H7 (cell line): Measurements from ENCODE around the gene CFH. TPM values are rescaled to one million over a fixed set of nuclear protein-coding genes. Genes with fewer than 3 reads are reported as not detected.
"Not testable (repeated sequence)": the region's sequence is repeated elsewhere in the genome, so short reads cannot be mapped to it uniquely, and the experiment has no call there.

ENCODE experiments used
- DNase-seq: peaks from one replicate; pipeline ENCODE4 v3.0.0; 2012
- H3K27me3 ChIP-seq: 2 replicates; pipeline ENCODE4 v1.6.0; 2011; ENCODE audit warnings: mild to moderate bottlenecking, low read length; ENCODE audit not compliant: control insufficient read depth, insufficient read depth
- H3K36me3 ChIP-seq: replicated peaks from 2 replicates; pipeline ENCODE4 v1.5.1; 2011; ENCODE audit warnings: low read length; ENCODE audit not compliant: control insufficient read depth, insufficient read depth
- H3K4me3 ChIP-seq: 2 replicates; pipeline ENCODE4 v1.5.1; 2011; ENCODE audit warnings: low read depth, mild to moderate bottlenecking, control low read depth, low read length, moderate library complexity; ENCODE audit not compliant: insufficient read depth
- total RNA-seq: library from RNA; depleted of rRNA; stranded (reverse); fragments of >200 nt; shearing (Covaris generic); gene quantifications from 2 replicates; pipeline ENCODE4 v1.2.3, GENCODE V29; 2014; rRNA removed

CFH gene
- not detected in 2 replicates for total RNA-seq

GRCh38 chr1:196651637-196652215, at the start of gene CFH:
Gene CFH, plus strand, starts transcription at chr1:196652043. Its CDS starts 75 bp downstream, at chr1:196652118.
- Histone ChIP-seq H3K4me3 (no peak within 1 kb of the TSS), H3K36me3 (no peaks in the 10 kb centered on the region), H3K27me3 (no peaks in the 10 kb centered on the region)
- no peak for DNase-seq

DNA sequence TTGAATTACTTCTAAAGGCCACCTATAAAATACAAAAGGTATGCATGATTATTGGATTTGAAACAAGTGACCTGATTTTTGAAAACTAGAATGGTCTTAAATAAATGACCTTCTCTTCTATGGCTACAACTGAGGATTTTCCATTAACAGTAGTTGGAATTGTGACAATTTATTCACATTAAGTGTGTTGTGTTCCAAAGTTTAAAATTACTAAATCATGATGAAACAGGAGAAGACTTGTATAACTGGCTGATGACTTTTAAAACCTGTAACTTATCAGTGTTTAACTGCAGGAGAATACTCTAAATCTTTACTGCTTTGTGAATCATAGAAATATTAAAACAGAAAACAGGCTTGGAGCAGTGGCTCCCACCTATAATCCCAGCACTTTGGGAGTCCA, 48.2 kb upstream of the CFH start:
- no peak for DNase-seq
- Histone ChIP-seq H3K36me3 (peaks cover 2% of the 10 kb centered on the region; the same call in 1 of the 2 replicates), H3K4me3 (no peak overlapping the region), H3K27me3 (no peaks in the 10 kb centered on the region)

GRCh38 chr1:196607981-196608380, 43.9 kb upstream of the CFH start:
- Histone ChIP-seq H3K27me3 (no peaks in the 10 kb centered on the region), H3K4me3 (peak overlapping the region; percentile 62), H3K36me3 (peaks cover 2% of the 10 kb centered on the region; the same call in 1 of the 2 replicates)
- DNase-seq: peak; percentile 12

DNA sequence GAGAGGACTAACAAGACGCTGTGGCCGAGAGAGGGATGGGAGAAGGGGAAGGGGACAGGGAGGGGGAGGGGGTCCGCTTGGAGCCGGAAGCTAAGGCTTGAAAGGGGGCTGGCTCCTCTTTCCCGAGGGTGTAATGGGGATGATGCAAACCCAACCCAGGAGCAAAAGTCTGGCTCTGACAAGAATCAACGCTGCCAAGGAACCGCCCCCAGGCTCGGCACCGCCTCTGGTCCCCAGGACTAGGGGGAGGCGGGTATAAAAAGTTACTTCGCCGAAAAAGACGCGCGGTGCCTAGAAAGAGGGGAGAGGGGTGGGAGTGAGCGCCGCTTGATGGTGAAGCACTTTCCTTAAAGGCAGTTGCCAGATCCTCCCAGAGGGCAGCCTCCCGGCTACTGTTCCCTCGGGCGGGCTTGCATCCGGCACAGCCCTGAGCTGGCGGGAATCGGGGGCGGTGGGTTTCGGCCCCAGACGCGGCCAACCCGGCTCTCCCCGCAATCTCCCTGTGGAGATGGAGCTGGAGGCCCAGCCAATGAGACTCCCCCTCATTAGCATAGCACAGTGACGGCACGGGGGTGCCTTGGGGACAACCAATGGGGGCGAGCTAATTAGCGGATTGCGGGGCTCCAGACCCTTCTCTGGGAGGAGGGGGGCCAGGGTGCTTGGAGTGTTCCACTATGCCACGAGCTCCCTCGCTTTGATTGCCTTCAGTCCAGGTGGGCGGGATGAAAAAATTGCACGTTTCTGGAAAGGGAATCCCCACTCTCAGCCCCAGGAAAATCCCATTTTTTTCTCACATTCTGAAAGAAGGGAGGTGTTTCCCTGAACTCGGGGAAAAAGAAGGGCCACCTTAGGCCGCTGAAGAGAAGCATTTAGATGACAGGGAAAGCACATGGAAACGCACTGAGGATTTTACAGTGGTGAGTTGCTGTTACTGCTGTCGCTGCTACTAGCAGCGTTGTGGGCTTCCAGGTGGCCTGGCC, 43.2 kb upstream of the CFH start, which contains the start of gene KCNT2:
Gene KCNT2, minus strand, starts transcription at position 51 of the 980 bp plus-strand sequence. CDS start 131 bp downstream, outside the sequence.
- DNase-seq: peak; percentile 84
- Histone ChIP-seq H3K27me3 (no peaks in the 10 kb centered on the region), H3K36me3 (no peaks in the 10 kb centered on the region), H3K4me3 (peak within 1 kb of the TSS; percentile 62)

DNA sequence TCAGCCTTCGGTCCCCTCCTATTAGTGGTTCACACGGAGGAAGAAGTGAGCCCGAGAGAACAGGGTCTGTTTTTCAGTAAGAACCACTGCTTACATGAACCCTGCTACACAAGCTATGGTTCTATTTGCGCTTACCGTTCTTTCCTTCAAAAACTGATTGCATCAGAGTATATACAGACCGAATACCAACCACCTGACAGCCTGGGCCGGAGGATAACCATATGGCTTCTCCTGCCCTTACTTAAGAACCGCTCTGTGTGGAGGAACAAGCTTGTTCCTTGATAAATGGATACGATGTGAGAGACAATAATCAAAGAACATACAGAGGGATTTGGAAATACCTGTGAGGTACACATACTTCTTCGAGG, 42.5 kb upstream of the CFH start:
- no peaks in the 10 kb centered on the region for H3K36me3 ChIP-seq
- H3K27me3 ChIP-seq: no peaks in the 10 kb centered on the region
- peak overlapping the region; percentile 62 for H3K4me3 ChIP-seq
- DNase-seq: no peak

- Histone ChIP-seq H3K36me3 (no peaks in the 10 kb centered on the region), H3K27me3 (no peaks in the 10 kb centered on the region), H3K4me3 (no peak overlapping the region)
- no peak for DNase-seq
These were observed 40.0 kb upstream of the CFH start for GRCh38 chr1:196611873-196612272.

GRCh38 chr1:196619721-196620120, 32.1 kb upstream of the CFH start:
- no peaks in the 10 kb centered on the region for H3K27me3 ChIP-seq
- no peak overlapping the region for H3K4me3 ChIP-seq
- no peaks in the 10 kb centered on the region for H3K36me3 ChIP-seq
- DNase-seq: no peak

- H3K36me3 ChIP-seq: no peaks in the 10 kb centered on the region
- H3K27me3 ChIP-seq: no peaks in the 10 kb centered on the region
- no peak overlapping the region for H3K4me3 ChIP-seq
- no peak for DNase-seq
These were observed 28.8 kb upstream of the CFH start for GRCh38 chr1:196623079-196623478.

- no peak for DNase-seq
- H3K27me3 ChIP-seq: no peaks in the 10 kb centered on the region
- H3K4me3 ChIP-seq: no peak overlapping the region
- H3K36me3 ChIP-seq: no peaks in the 10 kb centered on the region
These were observed 23.0 kb upstream of the CFH start for GRCh38 chr1:196628838-196629237.

GRCh38 chr1:196637606-196638005, 14.2 kb upstream of the CFH start:
- no peaks in the 10 kb centered on the region for H3K27me3 ChIP-seq
- no peaks in the 10 kb centered on the region for H3K36me3 ChIP-seq
- DNase-seq: no peak
- H3K4me3 ChIP-seq: no peak overlapping the region

GRCh38 chr1:196638466-196638865, 13.4 kb upstream of the CFH start:
- Histone ChIP-seq H3K36me3 (no peaks in the 10 kb centered on the region), H3K27me3 (no peaks in the 10 kb centered on the region), H3K4me3 (no peak overlapping the region)
- DNase-seq: no peak

- H3K27me3 ChIP-seq, H3K36me3 ChIP-seq, H3K4me3 ChIP-seq, DNase-seq: not testable (repeated sequence)
These were observed 12.6 kb upstream of the CFH start for GRCh38 chr1:196639291-196639690.

- no peaks in the 10 kb centered on the region for H3K36me3 ChIP-seq
- DNase-seq: no peak
- H3K4me3 ChIP-seq: no peak overlapping the region
- no peaks in the 10 kb centered on the region for H3K27me3 ChIP-seq
These were observed 10.9 kb upstream of the CFH start for GRCh38 chr1:196640976-196641375.

DNA sequence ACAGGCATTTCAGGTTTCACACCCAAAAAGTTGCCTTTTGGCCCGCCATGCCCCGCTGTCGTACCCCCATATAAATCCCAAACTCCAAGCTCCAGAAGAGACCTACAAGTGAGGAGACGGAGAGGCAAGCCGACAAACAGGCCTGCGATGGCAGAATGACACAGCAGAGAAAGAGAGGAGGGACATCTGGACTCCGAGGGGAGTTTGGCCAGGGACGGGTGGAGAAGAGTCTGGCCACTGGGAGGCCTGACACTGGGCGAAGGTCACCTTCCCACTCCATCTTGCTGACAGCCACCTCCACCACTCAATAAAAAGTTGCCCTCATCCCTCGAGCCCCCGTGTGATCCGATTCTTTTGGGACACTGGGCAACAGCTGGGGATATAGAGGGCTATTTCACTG, 1.9 kb upstream of the CFH start:
- no peak for DNase-seq

DNA sequence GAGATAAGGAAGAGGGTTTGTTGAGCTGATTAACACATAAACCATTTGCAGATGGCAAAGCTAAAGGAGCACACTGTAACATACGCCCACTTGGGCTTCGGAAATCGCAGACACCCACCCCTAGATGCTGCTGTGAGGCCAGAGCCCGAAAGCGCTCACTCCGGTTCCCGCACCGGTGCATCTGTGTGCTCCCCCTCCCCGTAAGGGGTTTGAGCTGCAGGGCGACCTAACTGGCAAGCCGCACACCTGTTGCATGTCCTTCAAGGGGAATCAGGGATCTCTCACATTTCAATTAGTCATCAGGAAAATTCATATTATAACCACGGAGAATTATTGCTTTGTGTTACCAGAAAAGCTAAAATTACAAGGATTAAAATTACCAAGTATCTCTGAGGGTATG, 1.4 kb upstream of the CFH start:
- Histone ChIP-seq H3K27me3 (no peaks in the 10 kb centered on the region), H3K36me3 (no peaks in the 10 kb centered on the region), H3K4me3 (peak overlapping the region; percentile 41; the same call in 1 of the 2 replicates)
- DNase-seq: no peak

More for the DNA sequence above, 1.9 kb upstream of the CFH start:
- Histone ChIP-seq H3K4me3 (peak overlapping the region; percentile 41), H3K36me3 (no peaks in the 10 kb centered on the region), H3K27me3 (no peaks in the 10 kb centered on the region)
